Left lung (tissue), 10 donors: Measurements from ENCODE around the gene SPTBN4. TPM values are rescaled to one million over a fixed set of nuclear protein-coding genes. Genes with fewer than 3 reads are reported as not detected.

ENCODE experiments used
- ATAC-seq: fragments of 200-7000 bp; cut with Tn5 transposase; one replicate; pipeline ENCODE4 v1.9.1; 2020; ENCODE audit warnings: moderate library complexity
- DNase-seq, 4 donors: peaks; one replicate each; pipeline ENCODE4 v3.0.0-alpha.2; 2013 to 2020
- H3K27ac ChIP-seq, 2 donors: fragments of 200-600 bp; sonication (generic) in 1 of 2; one replicate each; pipeline versions ENCODE4 v1.5.0 to v1.8.0; 2020 to 2021
- H3K27me3 ChIP-seq, 2 donors: fragments of 200-600 bp; sonication (generic) in 1 of 2; one replicate each; pipeline versions ENCODE4 v1.5.0 to v1.8.0; 2020 to 2021
- H3K36me3 ChIP-seq, 2 donors: fragments of 200-600 bp; sonication (generic) in 1 of 2; one replicate each; pipeline versions ENCODE4 v1.5.0 to v1.8.0; 2020 to 2021
- H3K4me1 ChIP-seq, 2 donors: fragments of 200-600 bp; one replicate each; pipeline ENCODE4 v1.8.0; 2021
- H3K4me3 ChIP-seq, 2 donors: fragments of 200-600 bp; sonication (generic) in 1 of 2; one replicate each; pipeline versions ENCODE4 v1.5.0 to v1.8.0; 2020 to 2021; ENCODE audit warnings: mild to moderate bottlenecking in 1 of 2
- H3K9me3 ChIP-seq, 2 donors: fragments of 200-600 bp; sonication (generic) in 1 of 2; one replicate each; pipeline versions ENCODE4 v1.5.0 to v1.8.0; 2020 to 2021
- CTCF ChIP-seq, 2 donors: fragments of 200-600 bp; sonication (generic) in 1 of 2; IDR thresholded peaks; one replicate each; pipeline versions ENCODE4 v1.5.0 to v1.8.0; 2021; ENCODE audit warnings: antibody characterized with exemption in 2 of 2
- intact Hi-C, 2 donors: fragments of 100-400 bp; cut with DNase I; formaldehyde crosslinking; loops; one replicate each; pipeline versions ENCODE4 v1.11.2 to v1.14.2; 2022
- polyA plus RNA-seq, 6 donors: library from polyadenylated mRNA; unstranded; fragments of 120-200 nt; gene quantifications; one replicate each; pipeline ENCODE4 v1.2.1, GENCODE V29; 2013; ENCODE audit not compliant: insufficient read length in 6 of 6
- total RNA-seq, 2 donors: library from RNA; stranded (reverse); fragmentation: NEBNext Ultra II Directional; extraction: Animal tissue kit (Norgen Biotek cat#: 25700); gene quantifications; one replicate each; pipeline ENCODE4 v1.2.1, GENCODE V29; 2021
- donor health status: DM: no; HTN: yes; CAD: no.
- donor health status: DM: no; HTN: no; CAD: no.

Gene SPTBN4
- total and polyA plus RNA-seq, 8 donors = 0.42 to 2.5 (median 1.3) TPM

- peak; percentile 85 for ATAC-seq
- TF ChIP-seq CTCF (IDR thresholded peaks at IDR 0.05) = no peak
- H3K27me3 ChIP-seq = no peaks in the 10 kb centered on the region
Observed at GRCh38 chr19:40443131-40443999, 23.4 kb upstream of the SPTBN4 start.

GRCh38 chr19:40444000-40444824, 22.6 kb upstream of the SPTBN4 start, which contains the start of gene SERTAD3:
TSS of gene SERTAD3 (minus strand) at chr19:40444335. CDS start at chr19:40442080, 2,255 bp downstream.
- Histone ChIP-seq H3K27me3 (no peaks in the 10 kb centered on the region), H3K9me3 (no peaks in the 10 kb centered on the region), H3K27ac (peak within 1 kb of the TSS; percentile 91 to 95), H3K4me3 (peak within 1 kb of the TSS; percentile 76 to 78), H3K4me1 (peaks cover 7 to 30% of the 10 kb centered on the region in 2 donors), H3K36me3 (peaks cover 0 to 48% of the 10 kb centered on the region in 2 donors)
- peak in 1 of 2 donors; percentile 29 for TF ChIP-seq CTCF (IDR thresholded peaks at IDR 0.05)
- DNase-seq (peak; percentile 96 to 99 (median 98)), ATAC-seq (peak; percentile 85)
- intact Hi-C loops = no loop called here

More at GRCh38 chr19:40443131-40443999, 23.4 kb upstream of the SPTBN4 start:
- Histone ChIP-seq H3K27ac (peak overlapping the region; percentile 91 to 95), H3K9me3 (no peaks in the 10 kb centered on the region), H3K36me3 (peaks cover 0 to 40% of the 10 kb centered on the region in 2 donors), H3K4me3 (peak overlapping the region; percentile 76 to 78), H3K4me1 (peaks cover 7 to 30% of the 10 kb centered on the region in 2 donors)
- intact Hi-C loops = no loop called here
- DNase-seq = peak; percentile 98 to 100 (median 100)

- peaks cover 7 to 27% of the 10 kb centered on the region in 2 donors for H3K4me1 ChIP-seq
- H3K9me3 ChIP-seq = no peaks in the 10 kb centered on the region
- DNase-seq (no peak), ATAC-seq (no peak)
- TF ChIP-seq CTCF (IDR thresholded peaks at IDR 0.05) = no peak
- peak overlapping the region; percentile 91 to 95 for H3K27ac ChIP-seq
- H3K36me3 ChIP-seq = peaks cover 0 to 54% of the 10 kb centered on the region in 2 donors
- no peaks in the 10 kb centered on the region for H3K27me3 ChIP-seq
- intact Hi-C loops = no loop called here
- peak overlapping the region; percentile 76 to 78 for H3K4me3 ChIP-seq
Observed at GRCh38 chr19:40444825-40445312, 21.9 kb upstream of the SPTBN4 start.

GRCh38 chr19:40445780-40446262, 21.0 kb upstream of the SPTBN4 start:
- Histone ChIP-seq H3K27ac (no peak overlapping the region), H3K4me1 (peaks cover 7 to 26% of the 10 kb centered on the region in 2 donors), H3K9me3 (no peaks in the 10 kb centered on the region), H3K27me3 (no peaks in the 10 kb centered on the region), H3K4me3 (no peak overlapping the region), H3K36me3 (peaks cover 0 to 51% of the 10 kb centered on the region in 2 donors)
- ATAC-seq (no peak), DNase-seq (no peak)
- no peak for TF ChIP-seq CTCF (IDR thresholded peaks at IDR 0.05)
- intact Hi-C loops = no loop called here
